ENCODE data around the gene DCST1. TPM values are rescaled to one million over a fixed set of nuclear protein-coding genes. Genes with fewer than 3 reads are reported as not detected.

DCST1 gene
- total RNA-seq, 1 experiment from 2014 or later: 0.17 TPM

DNA sequence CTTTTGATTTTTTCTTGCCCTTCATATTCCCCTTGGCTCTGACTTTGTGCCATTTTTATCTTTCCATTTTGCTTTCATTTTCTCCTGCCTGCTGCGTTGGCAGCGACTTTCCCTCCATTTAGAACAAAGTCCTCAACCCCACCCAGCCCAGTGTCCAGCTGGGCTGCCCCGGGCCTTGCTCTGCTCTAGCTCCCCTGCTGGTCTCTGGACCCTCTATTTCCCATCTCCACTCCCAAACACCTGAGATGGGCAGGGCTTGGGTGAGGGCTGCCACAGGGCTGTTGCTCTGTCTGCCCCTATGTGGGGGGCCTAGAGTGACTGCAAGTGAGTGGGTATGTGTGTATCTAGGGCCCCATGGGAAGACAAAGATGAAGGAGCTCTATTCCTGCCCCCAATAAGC lies 10.2 kb downstream of the DCST1 start:
- peaks cover 30% of the 10 kb centered on the region for H3K4me1 Mint-ChIP-seq (ENCODE audit: low read depth, unreplicated experiment)
- no peak overlapping the region for H3K27ac Mint-ChIP-seq (ENCODE audit: unreplicated experiment)

DNA sequence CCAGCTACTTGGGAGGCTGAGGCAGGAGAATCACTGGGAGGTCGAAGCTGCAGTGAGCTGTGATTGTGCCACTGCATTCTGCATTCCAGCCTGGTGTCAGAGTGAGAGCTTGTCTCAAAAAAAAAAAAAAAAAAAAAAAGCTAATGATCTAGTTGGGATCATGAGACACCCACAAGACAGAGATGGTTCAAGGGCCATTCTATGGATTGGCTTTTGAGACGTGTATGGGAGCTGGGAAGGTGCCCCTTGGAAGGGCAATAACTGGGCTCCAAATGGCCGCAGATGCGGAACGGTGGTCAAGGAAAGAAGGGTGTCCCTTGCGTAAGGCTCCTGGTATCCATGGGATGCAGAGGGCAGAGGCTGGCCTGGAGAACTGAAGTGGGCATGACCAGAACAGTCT lies 10.7 kb downstream of the DCST1 start:
- Mint-ChIP-seq H3K9me3 (ENCODE audit: low read depth, unreplicated experiment) (no peaks in the 10 kb centered on the region), H3K4me3 (ENCODE audit: low read depth, unreplicated experiment) (no peak overlapping the region), H3K36me3 (ENCODE audit: insufficient read depth, unreplicated experiment) (no peaks in the 10 kb centered on the region), H3K27me3 (ENCODE audit: unreplicated experiment) (no peaks in the 10 kb centered on the region), H3K27ac (ENCODE audit: unreplicated experiment) (no peak overlapping the region), H3K4me1 (ENCODE audit: low read depth, unreplicated experiment) (peaks cover 27% of the 10 kb centered on the region)
- TF ChIP-seq, protein P1, sequence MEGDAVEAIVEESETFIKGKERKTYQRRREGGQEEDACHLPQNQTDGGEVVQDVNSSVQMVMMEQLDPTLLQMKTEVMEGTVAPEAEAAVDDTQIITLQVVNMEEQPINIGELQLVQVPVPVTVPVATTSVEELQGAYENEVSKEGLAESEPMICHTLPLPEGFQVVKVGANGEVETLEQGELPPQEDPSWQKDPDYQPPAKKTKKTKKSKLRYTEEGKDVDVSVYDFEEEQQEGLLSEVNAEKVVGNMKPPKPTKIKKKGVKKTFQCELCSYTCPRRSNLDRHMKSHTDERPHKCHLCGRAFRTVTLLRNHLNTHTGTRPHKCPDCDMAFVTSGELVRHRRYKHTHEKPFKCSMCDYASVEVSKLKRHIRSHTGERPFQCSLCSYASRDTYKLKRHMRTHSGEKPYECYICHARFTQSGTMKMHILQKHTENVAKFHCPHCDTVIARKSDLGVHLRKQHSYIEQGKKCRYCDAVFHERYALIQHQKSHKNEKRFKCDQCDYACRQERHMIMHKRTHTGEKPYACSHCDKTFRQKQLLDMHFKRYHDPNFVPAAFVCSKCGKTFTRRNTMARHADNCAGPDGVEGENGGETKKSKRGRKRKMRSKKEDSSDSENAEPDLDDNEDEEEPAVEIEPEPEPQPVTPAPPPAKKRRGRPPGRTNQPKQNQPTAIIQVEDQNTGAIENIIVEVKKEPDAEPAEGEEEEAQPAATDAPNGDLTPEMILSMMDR (IDR thresholded peaks at IDR 0.05; ENCODE audit: unreplicated experiment): no peak
- no peak for DNase-seq
- BruUV-seq (replicated peaks): no TSS peak
- intact Hi-C loops (cut with micrococcal nuclease; ENCODE audit: unreplicated experiment): no loop called here
- CTCF ChIA-PET: interaction anchor here (0.6 to 3.3 kb wide), 14 partner anchors 8 to 306 kb away, joined by 3 to 26 read pairs (median 4); partner anchors contain the start of genes PBXIP1, PMVK and PYGO2

More for the DNA sequence above, 10.2 kb downstream of the DCST1 start:
- Mint-ChIP-seq H3K4me3 (ENCODE audit: low read depth, unreplicated experiment) (no peak overlapping the region), H3K36me3 (ENCODE audit: insufficient read depth, unreplicated experiment) (no peaks in the 10 kb centered on the region), H3K9me3 (ENCODE audit: low read depth, unreplicated experiment) (no peaks in the 10 kb centered on the region), H3K27me3 (ENCODE audit: unreplicated experiment) (no peaks in the 10 kb centered on the region)
- TF ChIP-seq, protein P1 (IDR thresholded peaks at IDR 0.05; ENCODE audit: unreplicated experiment): no peak
- BruUV-seq (replicated peaks): no TSS peak
- no peak for DNase-seq
- intact Hi-C loops (cut with micrococcal nuclease; ENCODE audit: unreplicated experiment): no loop called here
- CTCF ChIA-PET: interaction anchor here (0.7 to 3.3 kb wide), 7 partner anchors 18 to 107 kb away, joined by 3 to 26 read pairs (median 3); partner anchors contain the start of genes PMVK and PYGO2

DNA sequence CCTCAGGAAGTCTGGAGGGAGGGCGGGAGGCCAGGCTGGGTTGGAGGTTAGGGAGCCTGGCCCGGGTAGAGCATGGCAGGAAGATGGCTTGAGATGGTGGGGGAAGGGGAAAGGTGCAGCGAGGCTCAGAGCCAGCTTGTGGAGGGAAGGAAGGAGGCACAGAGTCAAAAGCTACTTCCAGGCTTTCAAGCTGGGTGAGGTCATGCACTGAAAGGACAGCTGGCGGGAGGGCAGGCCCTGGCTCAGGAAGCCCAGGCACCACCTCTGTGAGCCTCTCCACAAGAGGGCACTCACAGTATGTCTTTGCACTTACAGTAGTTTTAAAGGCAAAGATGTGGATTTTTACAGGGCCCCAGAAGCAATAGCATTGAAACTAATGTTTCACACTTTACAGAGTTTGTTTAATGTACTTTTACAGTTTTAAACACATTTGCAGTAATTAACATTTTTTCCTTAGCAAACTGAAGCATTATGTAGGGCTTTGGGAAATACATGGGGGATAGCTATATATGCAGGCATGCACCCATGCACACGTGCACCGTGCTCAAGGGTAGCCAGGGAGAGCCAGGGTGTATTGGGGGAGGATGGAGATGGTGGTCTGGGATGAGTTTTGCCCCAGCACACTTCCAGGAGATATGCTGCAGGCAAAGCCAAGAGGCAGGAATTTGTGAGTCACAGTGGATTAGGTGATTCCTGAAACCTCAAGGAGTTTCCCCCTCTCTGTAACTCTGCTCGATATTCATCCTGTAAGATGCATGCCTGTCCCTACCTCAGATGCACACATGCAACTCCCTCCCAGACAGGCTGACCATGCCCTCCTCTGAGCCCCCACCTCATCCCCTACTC lies 11.4 kb downstream of the DCST1 start:
- Mint-ChIP-seq H3K27me3 (ENCODE audit: unreplicated experiment) (no peaks in the 10 kb centered on the region), H3K9me3 (ENCODE audit: low read depth, unreplicated experiment) (no peaks in the 10 kb centered on the region), H3K27ac (ENCODE audit: unreplicated experiment) (no peak overlapping the region), H3K36me3 (ENCODE audit: insufficient read depth, unreplicated experiment) (peaks cover 3% of the 10 kb centered on the region), H3K4me3 (ENCODE audit: low read depth, unreplicated experiment) (no peak overlapping the region), H3K4me1 (ENCODE audit: low read depth, unreplicated experiment) (peaks cover 34% of the 10 kb centered on the region)
- peak; percentile 84 for DNase-seq
- no TSS peak for BruUV-seq (replicated peaks)
- TF ChIP-seq, protein P1 (IDR thresholded peaks at IDR 0.05; ENCODE audit: unreplicated experiment): peak; percentile 49
- intact Hi-C loops (cut with micrococcal nuclease; ENCODE audit: unreplicated experiment): loop anchor here (5.0 kb wide), 1 partner anchor 37 kb away; no protein-coding TSS in a partner anchor
- CTCF ChIA-PET: interaction anchor here (0.5 to 3.3 kb wide), 17 partner anchors 8 to 307 kb away, joined by 3 to 26 read pairs (median 3); partner anchors contain the start of genes CLK2, KRTCAP2, PBXIP1 and PYGO2

DNA sequence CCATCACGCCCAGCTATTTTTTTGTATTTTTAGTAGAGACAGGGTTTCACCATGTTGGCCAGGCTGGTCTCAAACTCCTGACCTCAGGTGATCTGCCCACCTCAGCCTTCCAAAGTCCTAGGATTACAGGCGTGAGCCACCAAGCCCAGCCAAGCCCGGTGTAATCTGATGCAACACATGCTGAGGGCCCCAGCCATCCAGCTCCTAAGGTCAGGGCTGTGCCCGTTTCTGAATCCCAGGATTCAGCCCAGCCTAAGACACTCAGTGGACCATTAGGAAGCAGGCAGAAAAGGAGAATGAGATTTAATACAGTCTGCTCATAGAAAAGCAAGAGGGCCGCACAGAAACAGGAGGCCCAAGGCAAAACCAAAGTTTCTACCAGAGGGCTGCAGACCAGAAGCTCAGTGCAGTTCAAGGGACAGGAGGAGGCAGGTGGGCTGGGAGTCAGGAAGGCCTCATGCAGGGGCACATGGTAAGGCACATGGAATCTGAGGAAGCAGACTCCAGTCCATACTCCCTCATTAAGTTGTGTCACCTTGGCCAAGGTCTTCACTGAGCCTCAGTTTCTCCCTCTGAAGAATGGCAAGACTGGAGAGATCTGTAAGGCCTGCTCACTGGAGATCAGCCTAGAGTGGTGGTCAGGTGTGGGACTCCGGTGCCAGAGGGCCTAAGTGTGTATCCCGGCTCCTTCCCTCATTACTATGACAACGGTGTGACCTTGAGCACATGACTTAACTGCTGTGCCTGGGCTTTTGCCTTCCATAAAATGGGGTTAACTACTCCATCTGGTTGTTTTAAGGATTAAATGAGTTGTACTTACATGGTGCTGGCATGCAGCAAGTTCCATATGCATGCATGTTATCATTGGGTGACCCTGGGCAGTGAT lies 15.1 kb downstream of the DCST1 start:
- H3K27ac Mint-ChIP-seq (ENCODE audit: unreplicated experiment): no peak overlapping the region
- peaks cover 29% of the 10 kb centered on the region for H3K36me3 Mint-ChIP-seq (ENCODE audit: insufficient read depth, unreplicated experiment)
- no peaks in the 10 kb centered on the region for H3K27me3 Mint-ChIP-seq (ENCODE audit: unreplicated experiment)
- no peak for DNase-seq
- TF ChIP-seq, protein P1 (IDR thresholded peaks at IDR 0.05; ENCODE audit: unreplicated experiment): no peak
- BruUV-seq (replicated peaks): no TSS peak
- H3K9me3 Mint-ChIP-seq (ENCODE audit: low read depth, unreplicated experiment): no peaks in the 10 kb centered on the region
- no peak overlapping the region for H3K4me3 Mint-ChIP-seq (ENCODE audit: low read depth, unreplicated experiment)
- H3K4me1 Mint-ChIP-seq (ENCODE audit: low read depth, unreplicated experiment): peaks cover 44% of the 10 kb centered on the region
- CTCF ChIA-PET: interaction anchor here (0.6 kb wide), 1 partner anchor 720 kb away, joined by 3 read pairs; no protein-coding TSS in a partner anchor
- intact Hi-C loops (cut with micrococcal nuclease; ENCODE audit: unreplicated experiment): loop anchor here (5.0 kb wide), 1 partner anchor 34 kb away; no protein-coding TSS in a partner anchor
